GM12878 (cell line): ENCODE data around the gene NFKBIZ. TPM values are rescaled to one million over a fixed set of nuclear protein-coding genes. Genes with fewer than 3 reads are reported as not detected.

Experiments
- ATAC-seq: fragments of 200-7000 bp; cut with Tn5 transposase; 3 replicates; pipeline ENCODE4 v1.9.1; 2020; ENCODE audit warnings: mild to moderate bottlenecking, moderate library complexity
- BruUV-seq: library from RNA; stranded (reverse); fragments of 400-500 nt; replicated peaks from 2 replicates; lab custom pipeline; 2021; lab: Mats Ljungman, UMichigan
- CTCF ChIA-PET: fragments of 300-600 bp; sonication (Branson Sonifier 250); formaldehyde crosslinking; extraction: SDS; loops from one replicate; lab custom pipeline; 2021; ENCODE audit warnings: inconsistent platforms; lab: Yijun Ruan, JAX
- POLR2A ChIA-PET: fragments of 350-600 bp; formaldehyde crosslinking; extraction: SDS; loops from one replicate; lab custom pipeline; 2021; ENCODE audit warnings: inconsistent platforms; lab: Charles Lee
- RAD21 ChIA-PET: fragments of 300-600 bp; sonication (Branson Sonifier 250); formaldehyde crosslinking; loops from one replicate; lab custom pipeline; 2023; ENCODE audit warnings: antibody characterized with exemption; ENCODE audit not compliant: unreplicated experiment; lab: Charles Lee
- SMC1A ChIA-PET: fragments of 300-600 bp; sonication (Branson Sonifier 250); formaldehyde crosslinking; loops from one replicate; lab custom pipeline; 2023; ENCODE audit not compliant: unreplicated experiment, uncharacterized antibody; lab: Charles Lee
- DNase-seq: peaks from one replicate; pipeline ENCODE4 v3.0.0-alpha.2; 2011; ENCODE audit warnings: low read depth, low spot score
- FAIRE-seq: peaks from 3 replicates; lab custom pipeline; 2011; peaks lifted over from hg19 to GRCh38; lab: Jason Lieb, UNC
- H2AFZ ChIP-seq: 2 replicates; pipeline ENCODE4 v1.6.0; 2011; ENCODE audit warnings: low read depth, low read length, control low read depth; ENCODE audit not compliant: control insufficient read depth
- H3K27ac ChIP-seq: 2 replicates; pipeline ENCODE4 v1.5.1; 2011; ENCODE audit warnings: control low read depth; ENCODE audit not compliant: control insufficient read depth, insufficient read depth
- H3K27me3 ChIP-seq, 2 experiments: replicated peaks in 1 of 2; 2 replicates each; pipeline versions ENCODE4 v1.6.0 to v1.6.1; 2011; ENCODE audit warnings: low read length in 1 of 2; ENCODE audit not compliant: control insufficient read depth in 2 of 2, insufficient read depth in 2 of 2
- H3K36me3 ChIP-seq, 2 experiments: 2 replicates each; pipeline ENCODE4 v1.5.1; 2011; ENCODE audit warnings: low read length in 1 of 2; ENCODE audit not compliant: control insufficient read depth in 2 of 2, insufficient read depth in 2 of 2
- H3K4me1 ChIP-seq: 2 replicates; pipeline ENCODE4 v1.6.1; 2011; ENCODE audit warnings: mild to moderate bottlenecking, low read length, moderate library complexity, mixed read lengths; ENCODE audit not compliant: control insufficient read depth, insufficient read depth
- H3K4me2 ChIP-seq: 2 replicates; pipeline ENCODE4 v1.6.0; 2011; ENCODE audit warnings: control low read depth; ENCODE audit not compliant: control insufficient read depth, insufficient read depth
- H3K4me3 ChIP-seq: fragments of 200-600 bp; sonication (generic); 2 replicates; pipeline ENCODE4 v1.5.1; 2016
- H3K79me2 ChIP-seq: 2 replicates; pipeline ENCODE4 v1.6.0; 2011; ENCODE audit warnings: low read length; ENCODE audit not compliant: control insufficient read depth, insufficient read depth
- H3K9ac ChIP-seq: 2 replicates; pipeline ENCODE4 v1.8.0; 2011; ENCODE audit warnings: low read length, control low read depth, mixed read lengths; ENCODE audit not compliant: control insufficient read depth, insufficient read depth
- H3K9me3 ChIP-seq: replicated peaks from 3 replicates; pipeline ENCODE4 v1.5.1; 2011; ENCODE audit warnings: mild to moderate bottlenecking, low read length; ENCODE audit not compliant: control insufficient read depth, insufficient read depth
- H4K20me1 ChIP-seq: 2 replicates; pipeline ENCODE4 v1.6.0; 2011; ENCODE audit not compliant: control insufficient read depth, insufficient read depth
- CBFB ChIP-seq: IDR thresholded peaks from 2 replicates; pipeline ENCODE4 v1.6.1; 2016; ENCODE audit warnings: antibody characterized with exemption, low read depth
- CREB1 ChIP-seq: IDR thresholded peaks from 2 replicates; pipeline ENCODE4 v1.6.1; 2012; ENCODE audit warnings: low read depth, mild to moderate bottlenecking, inconsistent platforms
- DPF2 ChIP-seq: fragments of 450-650 bp; IDR thresholded peaks from 2 replicates; pipeline ENCODE4 v1.6.1; 2017; ENCODE audit warnings: mild to moderate bottlenecking
- ESRRA ChIP-seq: IDR thresholded peaks from 2 replicates; pipeline ENCODE4 v1.6.1; 2012; ENCODE audit warnings: mild to moderate bottlenecking, low read length, improper control_type of control experiment
- POLR2AphosphoS5 ChIP-seq: IDR thresholded peaks from 2 replicates; pipeline ENCODE4 v1.6.1; 2011; ENCODE audit warnings: mild to moderate bottlenecking, low read length, inconsistent platforms
- SUZ12 ChIP-seq: fragments of 200-600 bp; sonication (generic); IDR thresholded peaks from one replicate; pipeline ENCODE4 v1.6.1; 2018; ENCODE audit warnings: antibody characterized with exemption, mild to moderate bottlenecking; ENCODE audit not compliant: unreplicated experiment
- ZNF384 ChIP-seq: IDR thresholded peaks from 2 replicates; pipeline ENCODE4 v1.6.1; 2012; ENCODE audit warnings: low read depth, mild to moderate bottlenecking, low read length, improper control_type of control experiment, borderline replicate concordance
- WGBS: methylation state at CpG from one replicate; pipeline ENCODE4 v1.1.6; 2016; ENCODE audit warnings: low lambda C conversion rate; ENCODE audit not compliant: insufficient replicate concordance, insufficient coverage; ENCODE audit errors: missing lambda C conversion rate; 5-methylcytosine and 5-hydroxymethylcytosine counted together
- in situ Hi-C: fragments of 300-500 bp; cut with MboI; formaldehyde crosslinking; loops from 9 replicates; pipeline ENCODE4 v1.14.3; 2018; ENCODE audit warnings: mixed read lengths
- intact Hi-C: fragments of 100-400 bp; cut with micrococcal nuclease; formaldehyde crosslinking; loops from one replicate; pipeline ENCODE4 v1.14.2; 2022; ENCODE audit not compliant: unreplicated experiment
- polyA plus RNA-seq, 11 experiments: library from polyadenylated mRNA; depleted of rRNA in 4 of 11; unstranded in 6 of 11; stranded (reverse) in 5 of 11; fragments of >200 nt; fragmentation: Nextera tagmentation in 4 of 11; fragmentation: Illumina TruSeq in 1 of 11; extraction: Ambion mirVana in 4 of 11; extraction: Trizol in 1 of 11; gene quantifications; 1 replicate in 1 of 11; 2 replicates in 10 of 11; pipeline versions ENCODE4 v1.2.1 to v1.2.3, GENCODE V29; 2011 to 2016; ENCODE audit warnings: inconsistent platforms in 2 of 11, missing spikeins in 2 of 11, low read depth in 1 of 11
- total RNA-seq, 4 experiments: library from RNA; depleted of rRNA in 3 of 4; stranded (reverse); fragments of >200 nt in 3 of 4; fragmentation: Illumina TruSeq in 1 of 4; extraction: Trizol in 1 of 4; gene quantifications; 2 replicates each; pipeline versions ENCODE4 v1.2.1 to v1.2.3, GENCODE V29; 2013 to 2021

Gene NFKBIZ
- total and polyA plus RNA-seq, 10 of the 15 experiments (the other 5 are each of a cell fraction or from before 2014, with no cell fraction given) = 6.3 to 53.8 (median 17.3) TPM

- DNase-seq (no peak), ATAC-seq (no peak), FAIRE-seq (no peak)
- Histone ChIP-seq H3K4me2 (no peak overlapping the region), H3K9ac (no peak overlapping the region), H3K79me2 (peaks cover 21% of the 10 kb centered on the region), H2AFZ (no peak overlapping the region), H3K27ac (no peak overlapping the region), H4K20me1 (no peaks in the 10 kb centered on the region), H3K4me3 (no peak overlapping the region), H3K27me3 (no peaks in the 10 kb centered on the region), H3K36me3 (peaks cover 15 to 53% of the 10 kb centered on the region in 2 experiments), H3K4me1 (peaks cover 12% of the 10 kb centered on the region), H3K9me3 (no peaks in the 10 kb centered on the region; the same call in 2 of the 3 replicates)
- in situ Hi-C loops (no loop called here), intact Hi-C loops (no loop called here)
- TF ChIP-seq SUZ12 (no peak), CREB1 (no peak), DPF2 (no peak), ZNF384 (no peak), CBFB (no peak), POLR2AphosphoS5 (peak; percentile 67; the same call in 1 of the 2 replicates), ESRRA (no peak)
- RAD21 ChIA-PET = interaction anchor here (0.8 to 2.2 kb wide), 3 partner anchors 44 to 366 kb away, joined by 3 to 7 read pairs (median 5); no protein-coding TSS in a partner anchor
- SMC1A ChIA-PET = interaction anchor here (0.6 to 10.9 kb wide), 15 partner anchors 10 to 239 kb away, joined by 3 to 72 read pairs (median 3); no protein-coding TSS in a partner anchor
- BruUV-seq = no TSS peak
- POLR2A ChIA-PET = interaction anchor here (0.6 kb wide), 1 partner anchor 63 kb away, joined by 6 read pairs; no protein-coding TSS in a partner anchor
- 97% methylated on average over 4 of the region's 4 CpGs for WGBS
- CTCF ChIA-PET = interaction anchor here (1.4 to 3.6 kb wide), 2 partner anchors 8 to 367 kb away, joined by 3 to 24 read pairs; no protein-coding TSS in a partner anchor
These were observed 9.2 kb downstream of the NFKBIZ start for GRCh38 chr3:101858464-101859030.
